HepG2 (cell line): Measurements from ENCODE around the gene CCT8. TPM values are rescaled to one million over a fixed set of nuclear protein-coding genes. Genes with fewer than 3 reads are reported as not detected.

Source experiments
- ATAC-seq: fragments of 200-7000 bp; cut with Tn5 transposase; 3 replicates; pipeline ENCODE4 v1.9.1; 2020; ENCODE audit warnings: mild to moderate bottlenecking, moderate library complexity
- BruUV-seq: library from RNA; stranded (reverse); fragments of 400-500 nt; replicated peaks from 2 replicates; lab custom pipeline; 2021; lab: Mats Ljungman, UMichigan
- CTCF ChIA-PET: fragments of 300-600 bp; formaldehyde crosslinking; extraction: SDS; loops from one replicate; lab custom pipeline; 2021; ENCODE audit warnings: low total read pairs, inconsistent platforms, low intra/inter-chr PET ratio; lab: Yijun Ruan, JAX
- POLR2A ChIA-PET: fragments of 350-600 bp; sonication (Branson Sonifier 250); formaldehyde crosslinking; loops from one replicate; lab custom pipeline; 2020; ENCODE audit warnings: antibody characterized with exemption, inconsistent platforms; lab: Yijun Ruan, JAX
- DNase-seq: peaks from one replicate; pipeline ENCODE4 v3.0.0-alpha.2; 2015; ENCODE audit warnings: low spot score
- FAIRE-seq: peaks from 3 replicates; lab custom pipeline; 2011; peaks lifted over from hg19 to GRCh38; lab: Jason Lieb, UNC
- H2AFZ ChIP-seq: one replicate; pipeline ENCODE4 v1.6.1; 2011; ENCODE audit warnings: low read length, inconsistent platforms
- H3K27ac ChIP-seq: fragments of 300-600 bp; 3 replicates; pipeline ENCODE4 v1.8.0; 2011; ENCODE audit warnings: mixed run types, mild to moderate bottlenecking, mixed read lengths, low read length, inconsistent platforms; ENCODE audit not compliant: insufficient read depth; ENCODE audit errors: extremely low read length
- H3K27me3 ChIP-seq, 2 experiments: fragments of 200-600 bp in 1 of 2; 2 replicates in 1 of 2; 3 replicates in 1 of 2; pipeline versions ENCODE4 v1.6.0 to v1.8.0; 2011; ENCODE audit warnings: low read length in 2 of 2, mild to moderate bottlenecking in 2 of 2, moderate library complexity in 2 of 2, inconsistent platforms in 1 of 2; ENCODE audit not compliant: insufficient read depth in 2 of 2, control insufficient read depth in 1 of 2
- H3K36me3 ChIP-seq, 2 experiments: fragments of 200-600 bp in 1 of 2; replicated peaks in 1 of 2; 2 replicates in 1 of 2; 3 replicates in 1 of 2; pipeline versions ENCODE4 v1.5.1 to v1.8.0; 2011; ENCODE audit warnings: low read length in 2 of 2, inconsistent platforms in 1 of 2; ENCODE audit not compliant: insufficient read depth in 2 of 2, control insufficient read depth in 1 of 2
- H3K4me1 ChIP-seq: 2 replicates; pipeline ENCODE4 v1.5.1; 2012; ENCODE audit warnings: low read length, inconsistent platforms; ENCODE audit not compliant: insufficient read depth
- H3K4me2 ChIP-seq: 2 replicates; pipeline ENCODE4 v1.6.0; 2011; ENCODE audit warnings: low read depth, low read length, inconsistent platforms
- H3K4me3 ChIP-seq, 3 experiments: fragments of 200-600 bp in 1 of 3; sonication (generic), shearing (Covaris generic) in 1 of 3; replicated peaks in 1 of 3; 2 replicates each; pipeline ENCODE4 v1.5.1; 2011 to 2016; ENCODE audit warnings: low read length in 3 of 3, inconsistent platforms in 2 of 3, low read depth in 2 of 3, mild to moderate bottlenecking in 2 of 3, control low read depth in 1 of 3, mixed read lengths in 1 of 3; ENCODE audit not compliant: insufficient read depth in 1 of 3
- H3K79me2 ChIP-seq: one replicate; pipeline ENCODE4 v1.6.1; 2011; ENCODE audit warnings: low read length, inconsistent platforms; ENCODE audit not compliant: insufficient read depth
- H3K9ac ChIP-seq: 2 replicates; pipeline ENCODE4 v1.6.0; 2011; ENCODE audit warnings: mild to moderate bottlenecking, low read depth, low read length, inconsistent platforms; ENCODE audit not compliant: insufficient read depth
- H3K9me3 ChIP-seq: 2 replicates; pipeline ENCODE4 v1.5.1; 2012; ENCODE audit warnings: mild to moderate bottlenecking, low read length
- H4K20me1 ChIP-seq: 2 replicates; pipeline ENCODE4 v1.6.0; 2011; ENCODE audit warnings: inconsistent platforms, mild to moderate bottlenecking, low read length, moderate library complexity; ENCODE audit not compliant: insufficient read depth
- CENPBD1 ChIP-seq: sonication (generic); formaldehyde crosslinking; IDR thresholded peaks from 2 replicates; pipeline ENCODE4 v1.8.0; 2022; ENCODE audit warnings: missing genetic modification reagents, low read depth, mild to moderate bottlenecking, borderline replicate concordance
- E2F5 ChIP-seq: sonication (generic); formaldehyde crosslinking; conservative IDR thresholded peaks from 2 replicates; pipeline ENCODE4 v1.4.0; 2020; ENCODE audit warnings: missing genetic modification reagents
- HOXA9 ChIP-seq: sonication (generic); formaldehyde crosslinking; IDR thresholded peaks from 2 replicates; pipeline ENCODE4 v1.8.1; 2022; ENCODE audit warnings: missing genetic modification reagents, mild to moderate bottlenecking, moderate library complexity, borderline replicate concordance
- MAFF ChIP-seq: IDR thresholded peaks from 2 replicates; pipeline ENCODE4 v1.6.1; 2011; ENCODE audit warnings: low read depth, low read length, improper control_type of control experiment
- MYPOP ChIP-seq: sonication (generic); formaldehyde crosslinking; IDR thresholded peaks from 2 replicates; pipeline ENCODE4 v1.8.1; 2023; ENCODE audit warnings: mild to moderate bottlenecking, moderate library complexity, missing genetic modification reagents
- PHB2 ChIP-seq: fragments of 450-650 bp; IDR thresholded peaks from 2 replicates; pipeline ENCODE4 v1.6.1; 2018; ENCODE audit not compliant: partially characterized antibody
- ZBTB8A ChIP-seq: sonication (generic); formaldehyde crosslinking; IDR thresholded peaks from 2 replicates; pipeline ENCODE4 v1.4.0; 2020; ENCODE audit warnings: mild to moderate bottlenecking, low read depth, missing genetic modification reagents, borderline replicate concordance
- ZNF281 ChIP-seq: sonication (generic); formaldehyde crosslinking; IDR thresholded peaks from 2 replicates; pipeline ENCODE4 v1.4.0; 2020; ENCODE audit warnings: missing genetic modification reagents, borderline replicate concordance
- ZNF343 ChIP-seq: sonication (generic); formaldehyde crosslinking; IDR thresholded peaks from 2 replicates; pipeline ENCODE4 v1.4.0; 2020; ENCODE audit warnings: mild to moderate bottlenecking, missing genetic modification reagents
- ZNF432 ChIP-seq: sonication (generic); formaldehyde crosslinking; IDR thresholded peaks from 2 replicates; pipeline ENCODE4 v1.5.0; 2020; ENCODE audit warnings: missing genetic modification reagents, mild to moderate bottlenecking, borderline replicate concordance
- ZNF530 ChIP-seq: sonication (generic); formaldehyde crosslinking; IDR thresholded peaks from 2 replicates; pipeline ENCODE4 v1.5.0; 2020; ENCODE audit warnings: low read depth, mild to moderate bottlenecking, missing genetic modification reagents
- ZNF557 ChIP-seq: sonication (generic); formaldehyde crosslinking; IDR thresholded peaks from 2 replicates; pipeline ENCODE4 v1.4.0; 2020; ENCODE audit warnings: missing genetic modification reagents
- ZNF580 ChIP-seq: IDR thresholded peaks from 2 replicates; pipeline ENCODE4 v1.6.1; 2016; ENCODE audit warnings: low read depth, borderline replicate concordance
- WGBS: methylation state at CpG from one replicate; pipeline ENCODE4 v1.1.6; 2017; ENCODE audit warnings: low lambda C conversion rate; 5-methylcytosine and 5-hydroxymethylcytosine counted together
- in situ Hi-C: cut with HindIII; loops from 2 replicates; pipeline ENCODE4 v1.10.0; 2017; ENCODE audit warnings: low pct_unique_long_range_greater_than_20kb; ENCODE audit not compliant: extremely low pct_ligation_motif_present
- intact Hi-C: fragments of 100-400 bp; cut with micrococcal nuclease; formaldehyde crosslinking; loops from one replicate; pipeline ENCODE4 v1.10.0; 2022; ENCODE audit not compliant: unreplicated experiment
- polyA plus RNA-seq, 8 experiments: library from polyadenylated mRNA; depleted of rRNA in 3 of 8; stranded (reverse) in 7 of 8; unstranded in 1 of 8; fragments of >200 nt; fragmentation: Illumina TruSeq in 4 of 8; extraction: Trizol in 4 of 8; gene quantifications; 2 replicates each; pipeline versions ENCODE4 v1.2.1 to v1.2.3, GENCODE V29; 2011 to 2016; ENCODE audit warnings: low read depth in 4 of 8, missing spikeins in 1 of 8, mixed read lengths in 1 of 8; ENCODE audit not compliant: insufficient read depth in 1 of 8
- total RNA-seq, 5 experiments: library from RNA; depleted of rRNA; stranded (reverse); fragments of >200 nt; fragmentation: Illumina TruSeq; extraction: Trizol; gene quantifications; 2 replicates each; pipeline ENCODE4 v1.2.3, GENCODE V29; 2016; ENCODE audit warnings: low read depth in 1 of 5

The CCT8 gene
- total and polyA plus RNA-seq, 2 of the 13 experiments (the other 11 are each of a cell fraction or from before 2014, with no cell fraction given), result 127 to 325 TPM

- peak overlapping the region; percentile 80 for H2AFZ ChIP-seq
- in situ Hi-C loops (no loop called here), intact Hi-C loops (no loop called here)
- H3K79me2 ChIP-seq, result peaks cover 45% of the 10 kb centered on the region
- H3K9me3 ChIP-seq, result no peaks in the 10 kb centered on the region
- H3K27ac ChIP-seq, result peak overlapping the region; percentile 62
- peaks cover 43% of the 10 kb centered on the region for H3K4me1 ChIP-seq
- TSS peak; percentile 97 for BruUV-seq
- ATAC-seq (peak; percentile 52), DNase-seq (no peak), FAIRE-seq (no peak)
- H4K20me1 ChIP-seq, result peaks cover 31% of the 10 kb centered on the region
- peak overlapping the region; percentile 69 to 94 (median 94) for H3K4me3 ChIP-seq
- CTCF ChIA-PET, result no interaction called here
- peaks cover 0 to 3% of the 10 kb centered on the region in 2 experiments; a peak in 3 of 5 replicates for H3K36me3 ChIP-seq
- peak overlapping the region; percentile 95 for H3K9ac ChIP-seq
- under 1% methylated on average over 9 of the region's 9 CpGs for WGBS
- no peaks in the 10 kb centered on the region; a peak in 1 of 5 replicates for H3K27me3 ChIP-seq
- POLR2A ChIA-PET, result interaction anchor here (0.6 to 2.1 kb wide), 9 partner anchors 11 to 189 kb away, joined by 3 to 27 read pairs (median 6); partner anchors contain the start of genes LTN1, RWDD2B and USP16
- peak overlapping the region; percentile 92 for H3K4me2 ChIP-seq
- TF ChIP-seq HOXA9 (CRISPR knock-in tag) (no peak), MYPOP (CRISPR knock-in tag) (0 out of 2 replicates have a peak, but pooled peaks have one; percentile 8), ZNF281 (CRISPR knock-in tag) (0 out of 2 replicates have a peak, but pooled peaks have one; percentile 1), ZNF343 (CRISPR knock-in tag) (no peak), ZNF432 (CRISPR knock-in tag) (no peak), E2F5 (CRISPR knock-in tag) (no peak), ZNF530 (no peak), CENPBD1 (CRISPR knock-in tag) (no peak), ZBTB8A (CRISPR knock-in tag) (no peak), ZNF580 (CRISPR knock-in tag) (no peak), ZNF557 (CRISPR knock-in tag) (no peak), PHB2 (no peak), MAFF (no peak)
Measured at GRCh38 chr21:29074007-29074376, 544 bp upstream of the CCT8 start.
